Measurements from ENCODE around the gene DGKE.
A peak's percentile ranks its signal among the peaks of the same experiment; 100 is the strongest.

Gene DGKE

DNA sequence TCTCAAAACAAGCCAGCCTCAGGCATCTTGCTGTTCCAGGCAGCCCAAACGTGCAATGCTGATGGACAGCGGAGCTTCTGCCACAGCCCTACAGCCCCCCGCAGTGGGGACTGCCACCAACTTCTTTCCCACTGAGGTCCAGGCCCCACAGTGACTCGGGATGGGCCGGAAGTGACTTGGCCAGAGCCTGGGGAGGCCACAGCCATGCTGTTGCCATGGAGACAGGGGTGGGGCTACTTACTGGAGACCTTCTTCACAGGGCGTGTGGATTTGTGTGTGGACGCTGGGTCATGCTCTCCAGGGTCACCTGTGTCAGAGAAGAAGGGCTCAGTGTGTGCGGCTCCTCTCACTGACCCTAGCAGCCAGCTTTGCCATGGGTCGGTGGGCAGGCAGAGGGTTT is 64.9 kb downstream of the DGKE start:
- H3K36me3 ChIP-seq (ENCODE audit: control insufficient read depth, insufficient read depth, low read length), result no peaks in the 10 kb centered on the region
- no peak overlapping the region for H2BK120ac ChIP-seq (ENCODE audit: low read depth, low read length)
- no peak overlapping the region for H4K5ac ChIP-seq (ENCODE audit: low read length)
- H3K27ac ChIP-seq (ENCODE audit: low read depth, low read length), result no peak overlapping the region
- H2AK5ac ChIP-seq (ENCODE audit: low read length), result no peak overlapping the region
- H3K9ac ChIP-seq (ENCODE audit: low read length), result no peak overlapping the region
- no peak overlapping the region for H4K8ac ChIP-seq (ENCODE audit: low read depth, low read length)
- no peak overlapping the region for H2BK5ac ChIP-seq (ENCODE audit: low read length)
- no peak overlapping the region for H3K18ac ChIP-seq (ENCODE audit: low read length)
- H3K27me3 ChIP-seq (ENCODE audit: insufficient read depth, low read length, poor library complexity), result no peaks in the 10 kb centered on the region
- H3K4me2 ChIP-seq (ENCODE audit: low read length), result no peak overlapping the region
- H3K4ac ChIP-seq (ENCODE audit: low read depth, low read length), result no peak overlapping the region
- no peak overlapping the region for H3K4me3 ChIP-seq (ENCODE audit: low read length)
- no peaks in the 10 kb centered on the region for H3K79me1 ChIP-seq (ENCODE audit: low read length)
- no CpG with 5 or more reads among the region's 9 CpGs for WGBS (ENCODE audit: extremely low coverage, insufficient coverage, low lambda C conversion rate)
- H3K79me2 ChIP-seq (ENCODE audit: control insufficient read depth, insufficient read depth, low read length), result no peaks in the 10 kb centered on the region
- H2BK15ac ChIP-seq (replicated peaks; ENCODE audit: low read depth), result no peak overlapping the region
- H3K4me1 ChIP-seq (ENCODE audit: control insufficient read depth, low read depth, low read length), result no peaks in the 10 kb centered on the region
- H3K56ac ChIP-seq (ENCODE audit: low read length), result no peak overlapping the region
- no peak overlapping the region for H3K23ac ChIP-seq (ENCODE audit: low read length)
- DNase-seq, result no peak

DNA sequence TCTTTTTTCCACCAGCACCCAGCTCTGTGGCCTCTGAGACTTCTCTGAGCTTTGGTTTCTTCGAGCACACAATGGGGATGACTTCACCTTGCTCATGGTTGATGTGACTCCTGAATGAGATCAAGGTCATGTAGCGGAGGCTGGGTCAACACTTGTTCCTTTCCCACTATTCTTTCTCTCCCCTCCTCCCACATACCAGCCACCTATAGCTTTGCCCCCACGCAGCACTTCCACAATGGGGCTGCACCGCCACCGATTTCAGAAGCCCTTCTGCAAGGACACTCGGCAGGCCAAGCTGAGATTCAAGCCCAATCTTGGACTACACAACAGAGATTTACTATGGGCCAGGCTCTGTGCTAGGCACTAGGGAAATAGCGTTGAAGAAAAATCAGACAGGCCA is 65.5 kb downstream of the DGKE start:
- Histone ChIP-seq H2BK15ac (replicated peaks; ENCODE audit: low read depth) (no peak overlapping the region), H4K8ac (ENCODE audit: low read depth, low read length) (no peak overlapping the region), H3K4ac (ENCODE audit: low read depth, low read length) (no peak overlapping the region), H3K36me3 (ENCODE audit: control insufficient read depth, insufficient read depth, low read length) (no peaks in the 10 kb centered on the region), H4K5ac (ENCODE audit: low read length) (no peak overlapping the region), H3K56ac (ENCODE audit: low read length) (no peak overlapping the region), H3K27ac (ENCODE audit: low read depth, low read length) (no peak overlapping the region), H3K79me2 (ENCODE audit: control insufficient read depth, insufficient read depth, low read length) (no peaks in the 10 kb centered on the region), H3K27me3 (ENCODE audit: insufficient read depth, low read length, poor library complexity) (no peaks in the 10 kb centered on the region), H3K79me1 (ENCODE audit: low read length) (no peaks in the 10 kb centered on the region), H2BK120ac (ENCODE audit: low read depth, low read length) (no peak overlapping the region), H3K4me2 (ENCODE audit: low read length) (no peak overlapping the region), H2AK5ac (ENCODE audit: low read length) (no peak overlapping the region), H3K23ac (ENCODE audit: low read length) (no peak overlapping the region), H3K18ac (ENCODE audit: low read length) (no peak overlapping the region), H3K4me3 (ENCODE audit: low read length) (no peak overlapping the region), H3K9ac (ENCODE audit: low read length) (no peak overlapping the region), H2BK5ac (ENCODE audit: low read length) (no peak overlapping the region), H3K4me1 (ENCODE audit: control insufficient read depth, low read depth, low read length) (no peaks in the 10 kb centered on the region)
- WGBS (ENCODE audit: extremely low coverage, insufficient coverage, low lambda C conversion rate), result no CpG with 5 or more reads among the region's 7 CpGs
- no peak for DNase-seq

DNA sequence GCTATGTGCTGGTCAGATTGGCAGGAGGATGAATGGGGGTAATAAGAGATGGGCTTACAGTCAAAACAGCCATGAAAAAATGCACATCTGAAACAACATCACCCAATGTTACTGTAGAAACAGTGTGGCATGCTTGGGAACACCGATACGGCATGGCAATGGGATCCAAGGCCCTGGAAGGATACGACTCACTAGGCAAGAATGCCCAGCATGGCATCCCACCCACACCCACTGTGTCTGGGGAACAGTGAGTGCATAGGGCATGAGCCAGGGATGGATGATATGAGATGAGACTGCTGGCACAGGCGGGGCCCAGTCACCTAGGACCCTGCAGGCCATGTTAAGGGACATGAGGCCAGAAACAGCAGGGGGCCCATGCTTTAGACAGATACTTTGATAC is 68.4 kb downstream of the DGKE start:
- Histone ChIP-seq H3K79me1 (ENCODE audit: low read length) (no peaks in the 10 kb centered on the region), H3K23ac (ENCODE audit: low read length) (no peak overlapping the region), H2BK15ac (replicated peaks; ENCODE audit: low read depth) (no peak overlapping the region), H4K5ac (ENCODE audit: low read length) (no peak overlapping the region), H3K9ac (ENCODE audit: low read length) (no peak overlapping the region), H2BK120ac (ENCODE audit: low read depth, low read length) (no peak overlapping the region), H3K4me2 (ENCODE audit: low read length) (no peak overlapping the region), H3K4ac (ENCODE audit: low read depth, low read length) (no peak overlapping the region), H2AK5ac (ENCODE audit: low read length) (no peak overlapping the region), H3K56ac (ENCODE audit: low read length) (no peak overlapping the region), H3K18ac (ENCODE audit: low read length) (no peak overlapping the region), H3K27me3 (ENCODE audit: insufficient read depth, low read length, poor library complexity) (no peaks in the 10 kb centered on the region), H3K4me3 (ENCODE audit: low read length) (no peak overlapping the region), H3K27ac (ENCODE audit: low read depth, low read length) (no peak overlapping the region), H2BK5ac (ENCODE audit: low read length) (no peak overlapping the region), H3K4me1 (ENCODE audit: control insufficient read depth, low read depth, low read length) (no peaks in the 10 kb centered on the region), H3K79me2 (ENCODE audit: control insufficient read depth, insufficient read depth, low read length) (no peaks in the 10 kb centered on the region), H4K8ac (ENCODE audit: low read depth, low read length) (no peak overlapping the region), H3K36me3 (ENCODE audit: control insufficient read depth, insufficient read depth, low read length) (no peaks in the 10 kb centered on the region)
- DNase-seq, result peak; percentile 34
- WGBS (ENCODE audit: extremely low coverage, insufficient coverage, low lambda C conversion rate), result no CpG with 5 or more reads among the region's 4 CpGs

DNA sequence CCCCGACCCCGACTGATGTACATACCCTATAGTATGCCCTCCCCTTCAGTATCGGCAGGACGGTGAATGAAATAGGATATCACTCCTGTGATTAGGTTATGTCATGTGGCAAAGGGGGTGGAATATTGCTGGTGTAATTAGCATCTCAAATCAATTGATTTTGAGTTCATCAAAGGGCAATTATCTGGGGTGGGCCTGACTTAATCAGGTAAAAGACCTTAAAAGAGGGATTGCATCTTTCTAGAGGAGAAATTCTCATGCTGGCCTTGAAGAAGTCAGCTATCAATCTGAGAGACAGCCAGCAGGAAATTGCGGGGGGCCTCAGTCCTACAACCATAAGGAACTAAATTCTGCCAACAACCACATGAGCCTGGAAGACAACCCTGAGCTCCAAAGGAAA is 69.6 kb downstream of the DGKE start:
- Histone ChIP-seq H2BK15ac (replicated peaks; ENCODE audit: low read depth) (no peak overlapping the region), H4K5ac (ENCODE audit: low read length) (no peak overlapping the region), H3K23ac (ENCODE audit: low read length) (no peak overlapping the region), H2BK120ac (ENCODE audit: low read depth, low read length) (no peak overlapping the region), H3K18ac (ENCODE audit: low read length) (no peak overlapping the region), H3K27ac (ENCODE audit: low read depth, low read length) (no peak overlapping the region), H3K4me2 (ENCODE audit: low read length) (no peak overlapping the region), H2BK5ac (ENCODE audit: low read length) (no peak overlapping the region), H2AK5ac (ENCODE audit: low read length) (no peak overlapping the region), H3K79me1 (ENCODE audit: low read length) (no peaks in the 10 kb centered on the region), H3K4ac (ENCODE audit: low read depth, low read length) (no peak overlapping the region), H3K56ac (ENCODE audit: low read length) (no peak overlapping the region), H3K4me1 (ENCODE audit: control insufficient read depth, low read depth, low read length) (no peaks in the 10 kb centered on the region), H3K36me3 (ENCODE audit: control insufficient read depth, insufficient read depth, low read length) (no peaks in the 10 kb centered on the region), H4K8ac (ENCODE audit: low read depth, low read length) (no peak overlapping the region), H3K4me3 (ENCODE audit: low read length) (no peak overlapping the region), H3K27me3 (ENCODE audit: insufficient read depth, low read length, poor library complexity) (no peaks in the 10 kb centered on the region), H3K9ac (ENCODE audit: low read length) (no peak overlapping the region), H3K79me2 (ENCODE audit: control insufficient read depth, insufficient read depth, low read length) (no peaks in the 10 kb centered on the region)
- no peak for DNase-seq
- WGBS (ENCODE audit: extremely low coverage, insufficient coverage, low lambda C conversion rate), result no CpG with 5 or more reads among the region's 5 CpGs

DNA sequence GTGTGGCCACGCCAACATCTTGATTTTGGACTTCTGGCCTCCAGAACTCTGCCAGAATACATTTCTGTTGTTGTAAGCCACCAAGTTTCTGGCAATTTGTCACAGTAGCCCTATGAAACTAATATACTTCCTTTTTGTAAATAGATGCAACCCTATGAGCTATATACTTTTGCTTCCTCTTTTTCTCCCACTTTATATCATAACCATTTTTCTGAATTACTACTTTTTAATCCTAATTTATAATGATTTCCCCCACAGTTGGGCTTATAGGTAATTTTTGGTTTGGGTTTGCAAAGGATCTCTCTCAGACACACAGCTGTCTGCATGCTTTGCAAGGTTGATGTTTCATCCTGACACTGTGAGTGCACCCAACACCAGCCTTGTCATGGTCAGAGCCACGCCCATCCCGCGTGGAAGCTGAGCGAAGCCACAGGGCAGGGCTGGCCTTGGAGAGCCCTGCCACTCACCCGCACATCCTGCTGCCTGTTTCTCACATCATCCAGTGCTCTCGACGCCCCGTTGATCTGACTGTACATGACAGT is 74.1 kb downstream of the DGKE start:
- Histone ChIP-seq H2BK120ac (ENCODE audit: low read depth, low read length) (no peak overlapping the region), H3K27ac (ENCODE audit: low read depth, low read length) (no peak overlapping the region), H4K5ac (ENCODE audit: low read length) (no peak overlapping the region), H3K23ac (ENCODE audit: low read length) (no peak overlapping the region), H3K18ac (ENCODE audit: low read length) (no peak overlapping the region), H3K4ac (ENCODE audit: low read depth, low read length) (no peak overlapping the region), H3K9ac (ENCODE audit: low read length) (no peak overlapping the region), H3K4me1 (ENCODE audit: control insufficient read depth, low read depth, low read length) (no peaks in the 10 kb centered on the region), H3K79me1 (ENCODE audit: low read length) (no peaks in the 10 kb centered on the region), H3K27me3 (ENCODE audit: insufficient read depth, low read length, poor library complexity) (no peaks in the 10 kb centered on the region), H2AK5ac (ENCODE audit: low read length) (no peak overlapping the region), H3K56ac (ENCODE audit: low read length) (no peak overlapping the region), H3K79me2 (ENCODE audit: control insufficient read depth, insufficient read depth, low read length) (no peaks in the 10 kb centered on the region), H3K4me2 (ENCODE audit: low read length) (no peak overlapping the region), H2BK5ac (ENCODE audit: low read length) (no peak overlapping the region), H3K4me3 (ENCODE audit: low read length) (no peak overlapping the region), H2BK15ac (replicated peaks; ENCODE audit: low read depth) (no peak overlapping the region), H3K36me3 (ENCODE audit: control insufficient read depth, insufficient read depth, low read length) (no peaks in the 10 kb centered on the region), H4K8ac (ENCODE audit: low read depth, low read length) (no peak overlapping the region)
- no CpG with 5 or more reads among the region's 9 CpGs for WGBS (ENCODE audit: extremely low coverage, insufficient coverage, low lambda C conversion rate)
- DNase-seq, result no peak

DNA sequence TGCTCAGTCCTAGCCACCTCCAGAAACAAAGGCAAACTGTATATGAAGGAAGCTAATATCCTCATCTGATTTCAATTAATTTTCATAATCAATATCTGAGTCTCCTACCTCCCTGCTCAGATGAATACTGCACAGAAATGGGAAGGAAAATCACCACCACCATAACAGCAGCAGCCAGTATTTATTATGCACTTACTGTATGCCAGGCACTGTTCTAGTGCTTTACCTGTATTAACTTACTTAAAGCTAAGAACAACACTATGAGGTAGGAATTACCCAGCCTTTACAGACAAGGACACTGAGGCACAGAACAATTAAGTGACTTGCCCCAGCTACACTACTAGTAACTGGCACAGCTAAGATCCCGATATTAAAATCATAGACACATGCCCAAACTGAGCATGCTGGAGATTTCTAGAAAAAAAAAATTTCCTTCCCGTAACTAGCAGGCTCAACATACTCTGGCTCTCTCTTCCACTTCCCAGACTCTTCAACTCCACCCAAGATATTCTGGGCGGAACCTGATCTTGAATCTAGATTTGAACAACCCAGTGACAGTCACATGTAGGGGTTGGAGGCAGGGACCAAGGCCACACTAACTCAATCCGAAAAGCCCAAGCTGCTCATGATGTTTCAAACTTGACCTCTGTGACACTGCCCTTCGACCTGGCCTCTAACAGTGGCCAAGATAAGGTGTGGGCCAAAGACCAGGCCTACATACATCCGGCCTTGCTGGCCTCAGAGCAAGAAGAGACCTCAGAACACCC is 76.0 kb downstream of the DGKE start:
- Histone ChIP-seq H3K27ac (ENCODE audit: low read depth, low read length) (no peak overlapping the region), H3K79me2 (ENCODE audit: control insufficient read depth, insufficient read depth, low read length) (no peaks in the 10 kb centered on the region), H3K79me1 (ENCODE audit: low read length) (no peaks in the 10 kb centered on the region), H3K36me3 (ENCODE audit: control insufficient read depth, insufficient read depth, low read length) (no peaks in the 10 kb centered on the region), H3K4ac (ENCODE audit: low read depth, low read length) (no peak overlapping the region), H3K4me3 (ENCODE audit: low read length) (no peak overlapping the region), H4K8ac (ENCODE audit: low read depth, low read length) (no peak overlapping the region), H2BK5ac (ENCODE audit: low read length) (no peak overlapping the region), H2BK15ac (replicated peaks; ENCODE audit: low read depth) (no peak overlapping the region), H3K23ac (ENCODE audit: low read length) (no peak overlapping the region), H4K5ac (ENCODE audit: low read length) (no peak overlapping the region), H2BK120ac (ENCODE audit: low read depth, low read length) (no peak overlapping the region), H3K9ac (ENCODE audit: low read length) (no peak overlapping the region), H2AK5ac (ENCODE audit: low read length) (no peak overlapping the region), H3K4me1 (ENCODE audit: control insufficient read depth, low read depth, low read length) (no peaks in the 10 kb centered on the region), H3K27me3 (ENCODE audit: insufficient read depth, low read length, poor library complexity) (peaks cover 2% of the 10 kb centered on the region), H3K4me2 (ENCODE audit: low read length) (no peak overlapping the region), H3K56ac (ENCODE audit: low read length) (no peak overlapping the region), H3K18ac (ENCODE audit: low read length) (no peak overlapping the region)
- WGBS (ENCODE audit: extremely low coverage, insufficient coverage, low lambda C conversion rate), result no CpG with 5 or more reads among the region's 6 CpGs
- no peak for DNase-seq
